Activated T-cell treated with anti-CD3 and anti-CD28 coated beads for 4 hours (primary cell): Measurements from ENCODE around the gene IER2.
"Not testable (repeated sequence)": the region's sequence is repeated elsewhere in the genome, so short reads cannot be mapped to it uniquely, and the experiment has no call there.

ENCODE experiments used
- DNase-seq: peaks from one replicate; pipeline ENCODE4 v3.0.0-alpha.2; 2020

Gene IER2

GRCh38 chr19:13146763-13147563 lies 3.2 kb upstream of the IER2 start:
- DNase-seq: no peak

DNA sequence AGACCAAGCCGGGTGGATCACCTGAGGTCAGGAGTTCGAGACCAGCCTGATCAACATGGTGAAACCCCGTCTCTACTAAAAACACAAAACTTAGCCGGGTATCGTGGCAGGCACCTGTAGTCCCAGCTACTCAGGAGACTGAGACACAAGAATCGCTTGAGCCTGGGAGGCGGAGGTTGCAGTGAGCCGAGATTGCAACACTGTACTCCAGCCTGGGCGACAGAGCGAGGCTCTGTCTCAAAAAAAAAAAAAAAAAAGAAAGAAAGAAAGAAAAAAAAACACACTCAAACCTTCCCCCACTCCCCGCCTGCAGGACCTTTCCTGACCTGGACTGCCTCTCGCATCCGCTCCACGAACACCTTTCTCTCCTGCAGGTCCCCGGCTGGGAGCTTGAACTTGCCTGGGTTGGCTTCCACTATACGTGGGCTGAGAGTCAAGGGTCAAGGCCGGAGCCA lies 1.0 kb upstream of the IER2 start:
- not testable (repeated sequence) for DNase-seq

- no peak for DNase-seq
Measured at GRCh38 chr19:13149628-13150186, 504 bp upstream of the IER2 start.

- DNase-seq: no peak
Measured at GRCh38 chr19:13150931-13151604, 857 bp downstream of the IER2 start.

DNA sequence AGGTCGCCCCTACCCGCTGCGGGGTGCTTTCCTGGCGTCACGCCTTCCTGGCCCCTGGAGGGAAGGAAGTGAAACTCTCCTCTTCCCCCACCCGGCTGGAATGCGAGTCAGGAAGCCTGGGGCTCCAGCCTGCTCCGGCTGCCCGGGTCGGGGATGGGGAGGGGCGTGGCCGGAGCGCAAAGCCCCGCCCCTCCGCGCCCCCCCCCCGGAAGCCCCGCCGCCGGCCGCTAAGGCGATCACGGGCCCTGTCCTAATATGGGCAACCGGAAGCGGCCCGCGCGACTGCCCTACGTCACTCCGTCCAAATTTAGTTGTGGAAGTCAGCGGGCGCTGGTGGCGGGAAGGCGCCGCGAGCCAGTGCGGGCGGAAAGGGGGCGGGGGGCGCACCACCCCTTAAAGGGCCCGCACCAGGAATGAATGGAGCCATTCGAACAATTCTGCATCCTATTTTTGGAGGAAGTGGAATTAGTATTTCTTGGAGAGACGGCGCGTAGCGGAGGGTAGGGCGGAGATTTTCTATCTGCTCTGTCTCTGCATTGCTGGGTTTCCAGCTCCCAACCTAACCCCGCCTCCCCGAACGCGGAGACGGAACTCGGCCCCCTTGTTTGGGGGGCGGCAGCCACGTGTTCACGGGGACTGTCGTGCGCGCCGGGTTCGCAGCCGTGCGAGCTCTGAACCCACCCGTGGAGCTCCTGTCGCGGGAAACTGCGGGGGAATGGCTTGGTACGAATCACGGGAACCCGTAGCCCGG lies 1.6 kb downstream of the IER2 start:
- peak; percentile 94 for DNase-seq

DNA sequence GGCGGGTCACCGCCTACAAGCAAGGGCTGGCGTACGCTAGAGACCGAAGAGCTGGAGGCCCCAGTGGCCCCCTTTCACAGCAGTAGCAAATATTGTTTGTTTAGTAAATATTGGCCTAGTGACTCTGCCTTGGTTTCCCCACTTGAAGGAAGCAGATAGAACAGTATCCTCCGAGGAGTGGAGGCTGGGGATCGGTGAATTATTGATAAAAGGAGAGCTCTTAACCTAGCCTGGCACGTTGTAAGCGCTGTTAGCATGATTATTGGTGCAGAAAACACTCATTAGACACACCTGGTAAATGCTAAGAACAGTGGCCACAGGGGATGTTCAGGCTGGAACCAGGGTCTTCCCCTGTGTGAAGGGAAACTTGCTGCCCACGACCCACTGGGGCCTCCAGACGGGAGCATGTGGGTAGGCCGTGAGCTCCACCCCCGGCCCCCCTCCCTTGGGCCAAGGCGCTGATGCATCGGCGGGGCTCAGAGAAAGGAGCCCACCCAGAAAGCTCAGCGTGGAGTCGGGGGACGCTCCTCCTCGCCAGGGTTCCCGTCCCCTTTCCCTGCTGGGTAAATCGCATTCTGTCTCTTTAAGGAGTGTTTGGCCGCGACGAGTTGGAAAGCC lies 2.3 kb downstream of the IER2 start:
- no peak for DNase-seq

DNA sequence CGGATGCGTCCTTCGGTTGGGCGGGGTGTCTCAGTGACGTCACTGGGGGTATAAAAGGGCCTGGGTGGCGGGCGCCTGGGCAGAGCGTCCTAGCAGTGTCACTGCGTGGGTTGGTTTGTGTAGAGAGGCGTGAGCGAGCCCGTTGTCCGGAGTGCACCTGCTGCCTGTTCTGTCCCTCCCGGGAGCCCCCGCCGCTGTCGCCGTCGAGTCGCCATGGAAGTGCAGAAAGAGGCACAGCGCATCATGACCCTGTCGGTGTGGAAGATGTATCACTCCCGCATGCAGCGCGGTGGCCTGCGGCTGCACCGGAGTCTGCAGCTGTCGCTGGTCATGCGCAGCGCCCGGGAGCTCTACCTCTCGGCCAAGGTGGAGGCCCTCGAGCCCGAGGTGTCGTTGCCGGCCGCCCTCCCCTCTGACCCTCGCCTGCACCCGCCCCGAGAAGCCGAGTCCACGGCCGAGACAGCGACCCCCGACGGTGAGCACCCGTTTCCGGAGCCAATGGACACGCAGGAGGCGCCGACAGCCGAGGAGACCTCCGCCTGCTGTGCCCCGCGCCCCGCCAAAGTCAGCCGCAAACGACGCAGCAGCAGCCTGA lies 2.9 kb downstream of the IER2 start:
- peak; percentile 98 for DNase-seq

DNA sequence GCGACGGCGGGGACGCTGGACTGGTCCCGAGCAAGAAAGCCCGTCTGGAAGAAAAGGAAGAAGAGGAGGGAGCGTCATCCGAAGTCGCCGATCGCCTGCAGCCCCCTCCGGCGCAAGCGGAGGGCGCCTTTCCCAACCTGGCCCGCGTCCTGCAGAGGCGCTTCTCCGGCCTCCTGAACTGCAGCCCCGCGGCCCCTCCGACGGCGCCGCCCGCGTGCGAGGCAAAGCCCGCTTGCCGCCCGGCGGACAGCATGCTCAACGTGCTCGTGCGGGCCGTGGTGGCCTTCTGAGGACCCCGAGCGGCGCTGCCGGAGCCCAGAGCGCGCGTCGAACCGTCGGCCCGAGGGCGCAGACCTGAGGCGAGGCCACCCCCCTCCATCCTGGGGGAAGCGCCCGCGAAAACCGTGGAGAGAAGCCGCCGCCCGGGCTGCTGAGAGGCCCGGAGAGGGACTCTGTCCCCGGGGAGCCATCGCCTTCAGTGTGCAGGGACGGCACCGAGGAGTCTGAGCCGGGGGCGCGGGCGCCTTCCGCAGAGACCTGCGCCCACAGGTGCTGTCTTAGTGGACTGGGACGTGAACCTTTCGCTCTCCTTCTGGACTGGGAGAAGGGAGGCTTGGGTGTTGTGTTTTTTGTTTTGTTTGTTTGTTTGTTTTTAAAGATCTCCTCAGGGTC lies 3.5 kb downstream of the IER2 start:
- DNase-seq: no peak

- DNase-seq: peak; percentile 44
Measured at GRCh38 chr19:13154241-13154778, 4.1 kb downstream of the IER2 start.

- DNase-seq: peak; percentile 67
Measured at GRCh38 chr19:13154911-13155471, 4.8 kb downstream of the IER2 start.

- peak; percentile 51 for DNase-seq
Measured at GRCh38 chr19:13155472-13156359, 5.5 kb downstream of the IER2 start.

- no peak for DNase-seq
Measured at GRCh38 chr19:13159713-13160112, 9.5 kb downstream of the IER2 start.

GRCh38 chr19:13160557-13160956 lies 10.3 kb downstream of the IER2 start:
- DNase-seq: no peak

GRCh38 chr19:13162724-13163608 lies 12.8 kb downstream of the IER2 start:
- peak; percentile 85 for DNase-seq

- peak; percentile 17 for DNase-seq
Measured at GRCh38 chr19:13163609-13164342, 13.6 kb downstream of the IER2 start.

DNA sequence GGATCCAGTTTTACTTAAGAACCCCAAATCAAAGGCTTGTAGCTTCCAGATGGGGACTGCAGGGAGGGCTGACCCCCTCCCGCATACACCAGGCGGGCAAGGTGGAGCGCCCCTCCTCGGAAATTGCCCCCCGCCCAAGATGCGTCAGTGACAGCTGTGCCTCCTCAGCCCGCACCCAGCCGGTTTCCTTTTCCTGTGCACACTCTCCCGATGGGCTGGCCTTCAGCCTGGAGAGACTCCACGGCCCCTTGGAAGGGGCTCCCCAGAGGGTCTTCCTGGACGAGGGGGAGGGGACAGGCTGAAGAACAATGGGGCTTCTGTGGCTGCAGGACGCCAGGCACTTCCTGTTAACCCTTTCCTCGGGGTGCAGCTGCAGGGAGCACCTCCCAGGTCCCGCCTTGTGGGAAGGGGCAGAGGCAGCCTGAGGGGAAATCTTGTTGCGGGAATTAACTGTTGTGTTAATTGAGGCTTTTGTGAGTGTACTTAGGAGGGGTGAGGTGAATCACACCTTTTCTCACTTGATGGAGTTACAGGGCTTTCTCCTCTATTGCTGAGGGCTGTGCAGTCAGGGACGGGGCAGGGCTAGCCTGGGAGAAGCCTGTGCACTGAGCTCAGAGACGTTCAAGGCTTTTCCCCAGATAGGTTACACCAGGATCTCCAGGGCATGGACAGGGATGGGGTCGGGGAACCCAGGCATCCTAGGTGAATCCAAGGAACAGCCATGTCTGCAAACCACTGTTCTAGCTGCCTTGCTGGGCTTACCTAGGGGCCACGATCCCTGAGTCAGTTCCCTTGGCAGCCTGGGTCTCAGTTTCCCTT lies 14.3 kb downstream of the IER2 start:
- DNase-seq: no peak
